Activated CD8-positive, alpha-beta T cell treated with anti-CD3 and anti-CD28 coated beads for 36 hours (primary cell): Measurements from ENCODE around the gene SEC61G. TPM values are rescaled to one million over a fixed set of nuclear protein-coding genes. Genes with fewer than 3 reads are reported as not detected.

Experiments used
- ATAC-seq: fragments of 200-7000 bp; cut with Tn5 transposase; one replicate; pipeline ENCODE4 v1.10.0; 2021; ENCODE audit warnings: mild to moderate bottlenecking, moderate library complexity
- CTCF ChIA-PET: fragments of 350-600 bp; sonication (Branson Sonifier 250); formaldehyde crosslinking; loops from one replicate; lab custom pipeline; 2021; ENCODE audit warnings: antibody characterized with exemption; lab: Charles Lee
- POLR2A ChIA-PET: fragments of 350-600 bp; sonication (Branson Sonifier 250); formaldehyde crosslinking; loops from one replicate; lab custom pipeline; 2021; ENCODE audit warnings: antibody characterized with exemption; lab: Charles Lee
- DNase-seq: peaks from one replicate; pipeline ENCODE4 v3.0.0-alpha.2; 2020
- H3K27ac Mint-ChIP-seq: one replicate; pipeline ENCODE4 v1.8.0; 2021; ENCODE audit warnings: mild to moderate bottlenecking, mixed read lengths
- H3K27me3 Mint-ChIP-seq: one replicate; pipeline ENCODE4 v1.8.0; 2021; ENCODE audit warnings: mixed read lengths
- H3K36me3 Mint-ChIP-seq: one replicate; pipeline ENCODE4 v1.8.0; 2021; ENCODE audit warnings: low read depth, mixed read lengths
- H3K4me1 Mint-ChIP-seq: one replicate; pipeline ENCODE4 v1.8.0; 2021; ENCODE audit warnings: low read depth, mixed read lengths
- H3K4me3 Mint-ChIP-seq: one replicate; pipeline ENCODE4 v1.8.0; 2021; ENCODE audit warnings: mild to moderate bottlenecking, moderate library complexity, mixed read lengths
- H3K9me3 Mint-ChIP-seq: one replicate; pipeline ENCODE4 v1.8.0; 2021; ENCODE audit warnings: mixed read lengths
- intact Hi-C: fragments of 100-400 bp; cut with micrococcal nuclease; formaldehyde crosslinking; loops from one replicate; pipeline ENCODE4 v1.10.0; 2022
- total RNA-seq, 2 experiments: library from RNA; stranded (reverse); gene quantifications; one replicate each; pipeline ENCODE4 v1.2.3, GENCODE V29; 2021
- TF ChIP-seq, protein P1 (sequence below): fragments of 200-600 bp; IDR thresholded peaks from one replicate; pipeline ENCODE4 v1.8.0; 2022; ENCODE audit warnings: antibody characterized with exemption, mild to moderate bottlenecking

Gene SEC61G
- total RNA-seq, 2 experiments from 2014 or later, result 162 to 172 TPM

- Mint-ChIP-seq H3K9me3 (no peaks in the 10 kb centered on the region), H3K36me3 (no peaks in the 10 kb centered on the region), H3K4me3 (no peak overlapping the region), H3K27me3 (peaks cover 32% of the 10 kb centered on the region), H3K4me1 (no peaks in the 10 kb centered on the region), H3K27ac (no peak overlapping the region)
- CTCF ChIA-PET, result interaction anchor here (1.2 to 3.1 kb wide), 2 partner anchors 9 to 486 kb away, joined by 4 to 26 read pairs; no protein-coding TSS in a partner anchor
- ATAC-seq (no peak), DNase-seq (no peak)
- TF ChIP-seq, protein P1, sequence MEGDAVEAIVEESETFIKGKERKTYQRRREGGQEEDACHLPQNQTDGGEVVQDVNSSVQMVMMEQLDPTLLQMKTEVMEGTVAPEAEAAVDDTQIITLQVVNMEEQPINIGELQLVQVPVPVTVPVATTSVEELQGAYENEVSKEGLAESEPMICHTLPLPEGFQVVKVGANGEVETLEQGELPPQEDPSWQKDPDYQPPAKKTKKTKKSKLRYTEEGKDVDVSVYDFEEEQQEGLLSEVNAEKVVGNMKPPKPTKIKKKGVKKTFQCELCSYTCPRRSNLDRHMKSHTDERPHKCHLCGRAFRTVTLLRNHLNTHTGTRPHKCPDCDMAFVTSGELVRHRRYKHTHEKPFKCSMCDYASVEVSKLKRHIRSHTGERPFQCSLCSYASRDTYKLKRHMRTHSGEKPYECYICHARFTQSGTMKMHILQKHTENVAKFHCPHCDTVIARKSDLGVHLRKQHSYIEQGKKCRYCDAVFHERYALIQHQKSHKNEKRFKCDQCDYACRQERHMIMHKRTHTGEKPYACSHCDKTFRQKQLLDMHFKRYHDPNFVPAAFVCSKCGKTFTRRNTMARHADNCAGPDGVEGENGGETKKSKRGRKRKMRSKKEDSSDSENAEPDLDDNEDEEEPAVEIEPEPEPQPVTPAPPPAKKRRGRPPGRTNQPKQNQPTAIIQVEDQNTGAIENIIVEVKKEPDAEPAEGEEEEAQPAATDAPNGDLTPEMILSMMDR, result no peak
- intact Hi-C loops, result no loop called here
- POLR2A ChIA-PET, result interaction anchor here (1.3 kb wide), 1 partner anchor 10 kb away, joined by 4 read pairs; the partner anchor contains the start of gene SEC61G
These were observed 10.2 kb upstream of the SEC61G start for GRCh38 chr7:54769203-54769602.

DNA sequence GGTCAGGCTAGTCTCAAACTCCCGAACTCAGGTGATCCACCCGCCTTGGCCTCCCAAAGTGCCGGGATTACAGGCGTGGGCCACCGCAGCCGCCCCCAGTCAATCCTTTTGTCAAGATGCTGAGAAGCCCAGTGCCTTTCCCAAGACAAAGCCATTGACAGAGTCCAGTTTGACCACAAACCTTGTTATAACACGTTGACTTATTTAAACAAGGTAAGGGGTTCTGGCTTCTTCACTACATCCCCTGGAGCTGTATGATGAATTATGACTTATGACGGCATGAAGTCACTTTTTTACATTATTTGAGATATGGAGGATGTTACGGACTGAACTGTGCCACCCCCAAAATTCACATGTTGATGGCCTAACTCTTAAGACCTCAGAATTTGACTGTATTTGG lies 5.8 kb upstream of the SEC61G start:
- Mint-ChIP-seq H3K27me3 (peaks cover 22% of the 10 kb centered on the region), H3K4me3 (no peak overlapping the region), H3K27ac (no peak overlapping the region), H3K9me3 (no peaks in the 10 kb centered on the region), H3K36me3 (peaks cover 1% of the 10 kb centered on the region), H3K4me1 (peaks cover 4% of the 10 kb centered on the region)
- DNase-seq (no peak), ATAC-seq (no peak)
- ChIA-PET CTCF (interaction anchor here (1.9 kb wide), 1 partner anchor 490 kb away, joined by 5 read pairs; no protein-coding TSS in a partner anchor), POLR2A (no interaction called here)
- TF ChIP-seq, protein P1, result no peak
- intact Hi-C loops, result no loop called here

- DNase-seq (no peak), ATAC-seq (no peak)
- H3K4me1 Mint-ChIP-seq, result peaks cover 28% of the 10 kb centered on the region
- TF ChIP-seq, protein P1, result no peak
- H3K27me3 Mint-ChIP-seq, result no peaks in the 10 kb centered on the region
- peak overlapping the region; percentile 100 for H3K4me3 Mint-ChIP-seq
- POLR2A ChIA-PET, result no interaction called here
- peaks cover 42% of the 10 kb centered on the region for H3K36me3 Mint-ChIP-seq
- CTCF ChIA-PET, result interaction anchor here (4.5 kb wide), 1 partner anchor 497 kb away, joined by 31 read pairs; no protein-coding TSS in a partner anchor
- peak overlapping the region; percentile 96 for H3K27ac Mint-ChIP-seq
- no peaks in the 10 kb centered on the region for H3K9me3 Mint-ChIP-seq
- intact Hi-C loops, result no loop called here
These were observed 1.3 kb downstream of the SEC61G start for GRCh38 chr7:54757711-54758110.

GRCh38 chr7:54749200-54749599 lies 9.8 kb downstream of the SEC61G start:
- H3K36me3 Mint-ChIP-seq, result peaks cover 54% of the 10 kb centered on the region
- no peak overlapping the region for H3K27ac Mint-ChIP-seq
- ATAC-seq, result no peak
- H3K27me3 Mint-ChIP-seq, result no peaks in the 10 kb centered on the region
- H3K4me3 Mint-ChIP-seq, result no peak overlapping the region
- DNase-seq, result no peak
- intact Hi-C loops, result no loop called here
- peaks cover 8% of the 10 kb centered on the region for H3K4me1 Mint-ChIP-seq
- TF ChIP-seq, protein P1, result no peak
- H3K9me3 Mint-ChIP-seq, result no peaks in the 10 kb centered on the region
- POLR2A ChIA-PET, result interaction anchor here (1.7 kb wide), 1 partner anchor 9 kb away, joined by 4 read pairs; the partner anchor contains the start of gene SEC61G
- CTCF ChIA-PET, result interaction anchor here (1.7 kb wide), 1 partner anchor 505 kb away, joined by 4 read pairs; no protein-coding TSS in a partner anchor

GRCh38 chr7:54747234-54747633 lies 11.8 kb downstream of the SEC61G start:
- DNase-seq (no peak), ATAC-seq (no peak)
- H3K36me3 Mint-ChIP-seq, result peaks cover 41% of the 10 kb centered on the region
- POLR2A ChIA-PET, result no interaction called here
- no peak overlapping the region for H3K27ac Mint-ChIP-seq
- no peaks in the 10 kb centered on the region for H3K9me3 Mint-ChIP-seq
- H3K4me1 Mint-ChIP-seq, result no peaks in the 10 kb centered on the region
- H3K27me3 Mint-ChIP-seq, result no peaks in the 10 kb centered on the region
- TF ChIP-seq, protein P1, result no peak
- intact Hi-C loops, result no loop called here
- no peak overlapping the region for H3K4me3 Mint-ChIP-seq
- CTCF ChIA-PET, result no interaction called here
